Loucy (cell line): ENCODE measurements around the gene BRD4.
A peak's percentile ranks its signal among the peaks of the same experiment; 100 is the strongest.
"Not testable (repeated sequence)": the region's sequence is repeated elsewhere in the genome, so short reads cannot be mapped to it uniquely, and the experiment has no call there.

Experiments used
- H2AFZ ChIP-seq: fragments of 200-600 bp; sonication (generic); 2 replicates; pipeline ENCODE4 v1.6.0; 2016; ENCODE audit warnings: antibody characterized with exemption, mild to moderate bottlenecking, low read length, moderate library complexity
- H3F3A ChIP-seq: fragments of 200-600 bp; 2 replicates; pipeline ENCODE4 v1.6.0; 2016; ENCODE audit warnings: antibody characterized with exemption, low read depth, mild to moderate bottlenecking
- H3K27me3 ChIP-seq: fragments of 200-600 bp; sonication (generic); 2 replicates; pipeline ENCODE4 v1.6.1; 2014; ENCODE audit warnings: low read length, mild to moderate bottlenecking; ENCODE audit not compliant: insufficient read depth, poor library complexity, severe bottlenecking
- H3K36me3 ChIP-seq: fragments of 200-600 bp; sonication (generic); 2 replicates; pipeline ENCODE4 v1.6.1; 2016; ENCODE audit warnings: low read length; ENCODE audit not compliant: insufficient read depth
- H3K4me1 ChIP-seq: fragments of 200-600 bp; sonication (generic); 2 replicates; pipeline ENCODE4 v1.5.1; 2014; ENCODE audit warnings: low read length, mild to moderate bottlenecking; ENCODE audit not compliant: insufficient read depth, poor library complexity, severe bottlenecking
- H3K4me2 ChIP-seq: fragments of 200-600 bp; sonication (generic); 2 replicates; pipeline ENCODE4 v1.6.0; 2014; ENCODE audit warnings: antibody characterized with exemption, low read length, low read depth, mild to moderate bottlenecking; ENCODE audit not compliant: poor library complexity, severe bottlenecking
- H3K4me3 ChIP-seq: fragments of 200-600 bp; sonication (generic); 2 replicates; pipeline ENCODE4 v1.5.1; 2014; ENCODE audit warnings: low read length, mild to moderate bottlenecking, mixed read lengths; ENCODE audit not compliant: poor library complexity, severe bottlenecking
- H3K79me2 ChIP-seq: fragments of 200-600 bp; sonication (generic); 2 replicates; pipeline ENCODE4 v1.6.1; 2014; ENCODE audit warnings: low read length; ENCODE audit not compliant: insufficient read depth
- H3K9ac ChIP-seq: fragments of 200-600 bp; sonication (generic); 2 replicates; pipeline ENCODE4 v1.6.0; 2014; ENCODE audit warnings: mild to moderate bottlenecking, low read depth, low read length, moderate library complexity; ENCODE audit not compliant: poor library complexity, severe bottlenecking
- H3K9me2 ChIP-seq: fragments of 200-600 bp; sonication (generic); replicated peaks from 2 replicates; pipeline ENCODE4 v1.6.1; 2016; ENCODE audit warnings: low read depth, low read length, mixed read lengths
- H3K9me3 ChIP-seq: fragments of 200-600 bp; sonication (generic); 2 replicates; pipeline ENCODE4 v1.6.1; 2014; ENCODE audit warnings: mild to moderate bottlenecking, antibody characterized with exemption, low read length, low read depth; ENCODE audit not compliant: insufficient read depth
- H4K20me1 ChIP-seq: fragments of 200-600 bp; sonication (generic); 2 replicates; pipeline ENCODE4 v1.6.0; 2014; ENCODE audit warnings: antibody characterized with exemption, low read length, mild to moderate bottlenecking; ENCODE audit not compliant: insufficient read depth, poor library complexity, severe bottlenecking
- EZH2phosphoT487 ChIP-seq: fragments of 200-600 bp; IDR thresholded peaks from 2 replicates; pipeline ENCODE4 v1.6.1; 2018; ENCODE audit warnings: antibody characterized with exemption, mild to moderate bottlenecking, moderate library complexity, borderline replicate concordance
- TF ChIP-seq, protein P1 (sequence below): fragments of 200-600 bp; sonication (generic); conservative IDR thresholded peaks from 2 replicates; pipeline ENCODE4 v1.5.1; 2014; ENCODE audit warnings: mild to moderate bottlenecking, antibody characterized with exemption, low read length

Gene BRD4

GRCh38 chr19:15337202-15337601 is 4.9 kb upstream of the BRD4 start:
- Histone ChIP-seq H3K4me2 (no peak overlapping the region), H3K9ac (no peak overlapping the region), H3K4me1 (peaks cover 4% of the 10 kb centered on the region), H3K27me3 (no peaks in the 10 kb centered on the region), H3F3A (no peaks in the 10 kb centered on the region), H3K9me2 (no peaks in the 10 kb centered on the region), H3K36me3 (no peaks in the 10 kb centered on the region), H4K20me1 (no peaks in the 10 kb centered on the region), H3K9me3 (no peaks in the 10 kb centered on the region), H3K4me3 (no peak overlapping the region), H2AFZ (no peak overlapping the region), H3K79me2 (peaks cover 8% of the 10 kb centered on the region; the same call in 1 of the 2 replicates)
- TF ChIP-seq, protein P1, sequence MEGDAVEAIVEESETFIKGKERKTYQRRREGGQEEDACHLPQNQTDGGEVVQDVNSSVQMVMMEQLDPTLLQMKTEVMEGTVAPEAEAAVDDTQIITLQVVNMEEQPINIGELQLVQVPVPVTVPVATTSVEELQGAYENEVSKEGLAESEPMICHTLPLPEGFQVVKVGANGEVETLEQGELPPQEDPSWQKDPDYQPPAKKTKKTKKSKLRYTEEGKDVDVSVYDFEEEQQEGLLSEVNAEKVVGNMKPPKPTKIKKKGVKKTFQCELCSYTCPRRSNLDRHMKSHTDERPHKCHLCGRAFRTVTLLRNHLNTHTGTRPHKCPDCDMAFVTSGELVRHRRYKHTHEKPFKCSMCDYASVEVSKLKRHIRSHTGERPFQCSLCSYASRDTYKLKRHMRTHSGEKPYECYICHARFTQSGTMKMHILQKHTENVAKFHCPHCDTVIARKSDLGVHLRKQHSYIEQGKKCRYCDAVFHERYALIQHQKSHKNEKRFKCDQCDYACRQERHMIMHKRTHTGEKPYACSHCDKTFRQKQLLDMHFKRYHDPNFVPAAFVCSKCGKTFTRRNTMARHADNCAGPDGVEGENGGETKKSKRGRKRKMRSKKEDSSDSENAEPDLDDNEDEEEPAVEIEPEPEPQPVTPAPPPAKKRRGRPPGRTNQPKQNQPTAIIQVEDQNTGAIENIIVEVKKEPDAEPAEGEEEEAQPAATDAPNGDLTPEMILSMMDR = no peak
- TF ChIP-seq EZH2phosphoT487 = no peak

- not testable (repeated sequence) for H4K20me1 ChIP-seq, H2AFZ ChIP-seq, H3K4me1 ChIP-seq, H3K4me3 ChIP-seq, H3F3A ChIP-seq, H3K36me3 ChIP-seq, H3K9me2 ChIP-seq, H3K9ac ChIP-seq, H3K4me2 ChIP-seq, H3K9me3 ChIP-seq, H3K27me3 ChIP-seq
- H3K79me2 ChIP-seq = peaks cover 15% of the 10 kb centered on the region
Observed at GRCh38 chr19:15335992-15336391, 3.7 kb upstream of the BRD4 start.

- Histone ChIP-seq H4K20me1 (peaks cover 48% of the 10 kb centered on the region), H3K9ac (peak overlapping the region; percentile 83), H3K27me3 (no peaks in the 10 kb centered on the region), H3K4me1 (peaks cover 34% of the 10 kb centered on the region), H3K36me3 (no peaks in the 10 kb centered on the region), H3K9me3 (no peaks in the 10 kb centered on the region), H3K4me2 (peak overlapping the region; percentile 95), H3K9me2 (no peaks in the 10 kb centered on the region), H3K4me3 (peak overlapping the region; percentile 82), H3K79me2 (peaks cover 58% of the 10 kb centered on the region), H3F3A (no peaks in the 10 kb centered on the region), H2AFZ (no peak overlapping the region; the same call in 1 of the 2 replicates)
- TF ChIP-seq EZH2phosphoT487 = no peak
- TF ChIP-seq, protein P1 = no peak
Observed at GRCh38 chr19:15331419-15332310, 674 bp downstream of the BRD4 start.
